ENCODE measurements around the gene APEH.
A peak's percentile ranks its signal among the peaks of the same experiment; 100 is the strongest.

Gene APEH

DNA sequence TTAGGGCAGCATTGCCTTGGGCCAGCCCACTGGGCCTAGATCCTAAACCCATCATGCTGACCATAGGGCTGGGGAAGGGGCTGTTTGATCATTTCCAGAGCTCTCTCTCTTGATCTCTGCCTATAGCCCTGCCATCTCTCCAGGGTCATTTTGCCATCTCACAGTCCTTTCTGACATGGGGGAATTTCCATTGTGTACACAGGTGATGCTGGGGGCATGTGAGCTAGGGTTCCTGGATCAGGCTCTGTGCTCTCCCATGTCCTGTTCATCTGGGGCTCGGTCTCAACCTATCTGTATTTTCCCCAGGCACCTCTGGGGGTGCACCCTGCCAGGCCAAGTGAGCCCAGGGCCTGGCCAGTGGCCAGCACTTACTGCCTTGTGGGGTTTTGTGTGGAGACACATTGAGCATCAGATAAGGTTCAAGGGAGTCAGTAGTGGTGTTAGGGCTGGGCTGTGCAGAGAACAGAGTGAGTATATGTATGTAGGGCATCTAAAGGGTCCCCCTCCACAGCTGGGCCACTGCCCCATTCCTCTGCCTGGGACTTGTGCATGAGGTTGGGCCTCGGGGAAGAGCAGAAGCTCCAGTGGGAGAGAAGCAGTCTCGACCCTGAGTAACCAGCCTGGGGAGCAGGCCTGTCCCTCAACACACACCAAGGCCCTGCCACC is 25.7 kb upstream of the APEH start:
- intact Hi-C loops (cut with DNase I) = no loop called here
- DNase-seq = no peak

DNA sequence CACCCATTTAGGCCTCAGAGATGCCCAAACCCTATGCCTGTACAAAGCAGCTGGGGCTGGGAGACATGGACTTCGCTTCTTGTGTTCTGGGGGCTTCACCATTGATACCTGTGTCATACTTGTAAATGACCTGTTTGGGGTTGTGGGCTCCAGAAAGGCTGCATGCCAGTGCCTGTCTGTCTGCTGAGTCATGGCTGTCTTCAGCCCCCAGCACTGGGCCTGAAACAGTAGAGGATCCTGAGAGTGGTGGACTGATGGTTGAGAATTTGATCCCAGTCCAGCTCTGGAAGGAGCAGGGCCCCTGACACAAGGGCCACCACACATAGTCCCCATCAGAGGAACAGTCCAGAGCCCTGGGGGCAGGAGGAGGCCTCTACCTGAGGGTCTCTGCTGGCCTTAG is 24.6 kb upstream of the APEH start:
- intact Hi-C loops (cut with DNase I) = no loop called here
- no peak for DNase-seq

DNA sequence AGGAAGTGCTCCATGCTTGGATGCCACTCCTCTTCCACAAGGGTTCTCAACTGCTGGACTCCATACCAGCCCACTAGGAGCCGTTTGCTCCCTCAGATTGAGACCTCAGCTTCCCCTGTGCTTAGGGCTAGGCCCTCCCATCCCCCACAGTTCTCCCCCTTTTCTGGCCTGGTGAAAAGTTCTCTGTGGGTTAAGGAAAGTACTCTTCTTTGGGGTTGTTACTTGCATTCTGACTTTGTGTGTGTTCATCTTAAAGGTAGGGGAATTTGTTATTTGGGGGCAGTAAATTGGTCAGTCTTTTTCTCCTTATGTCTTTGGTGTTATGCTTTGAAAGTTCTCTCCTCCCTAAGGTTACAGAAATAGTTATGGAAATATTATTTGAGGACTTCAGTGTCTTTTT is 24.0 kb upstream of the APEH start:
- no peak for DNase-seq
- intact Hi-C loops (cut with DNase I) = no loop called here

DNA sequence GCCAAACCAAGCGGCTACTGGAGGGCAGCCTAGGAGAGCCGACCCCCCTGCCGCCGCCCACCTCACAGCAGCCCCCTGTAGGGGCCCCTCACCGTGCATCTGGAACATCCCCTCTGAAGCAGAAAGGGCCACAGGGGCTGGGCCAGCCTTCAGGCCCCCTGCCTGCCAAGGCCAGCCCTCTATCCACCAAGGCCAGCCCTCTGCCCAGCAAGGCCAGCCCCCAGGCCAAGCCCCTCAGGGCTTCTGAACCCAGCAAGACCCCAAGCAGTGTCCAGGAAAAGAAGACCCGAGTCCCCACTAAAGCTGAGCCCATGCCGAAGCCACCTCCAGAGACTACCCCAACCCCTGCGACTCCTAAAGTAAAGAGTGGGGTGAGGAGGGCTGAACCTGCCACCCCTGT is 23.5 kb upstream of the APEH start:
- intact Hi-C loops (cut with DNase I) = no loop called here
- no peak for DNase-seq

DNA sequence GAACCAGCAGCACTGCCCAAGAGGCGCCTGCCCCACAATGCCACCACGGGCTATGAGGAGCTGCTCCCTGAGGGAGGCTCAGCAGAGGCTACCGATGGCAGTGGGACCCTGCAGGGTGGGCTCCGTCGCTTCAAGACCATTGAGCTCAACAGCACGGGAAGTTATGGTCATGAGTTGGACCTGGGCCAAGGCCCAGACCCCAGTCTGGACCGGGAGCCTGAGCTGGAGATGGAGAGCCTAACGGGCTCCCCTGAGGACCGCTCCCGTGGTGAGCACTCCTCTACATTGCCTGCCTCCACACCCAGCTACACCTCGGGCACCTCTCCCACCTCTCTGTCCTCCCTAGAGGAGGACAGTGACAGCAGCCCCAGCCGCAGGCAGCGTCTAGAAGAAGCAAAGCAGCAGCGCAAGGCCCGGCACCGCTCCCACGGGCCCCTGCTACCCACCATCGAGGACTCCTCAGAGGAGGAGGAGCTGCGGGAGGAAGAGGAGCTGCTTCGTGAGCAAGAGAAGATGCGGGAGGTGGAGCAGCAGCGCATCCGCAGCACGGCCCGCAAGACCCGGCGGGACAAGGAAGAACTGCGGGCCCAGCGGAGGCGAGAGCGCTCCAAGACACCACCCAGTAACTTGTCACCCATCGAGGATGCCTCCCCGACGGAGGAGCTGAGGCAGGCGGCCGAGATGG is 21.8 kb upstream of the APEH start:
- DNase-seq = no peak
- intact Hi-C loops (cut with DNase I) = no loop called here

DNA sequence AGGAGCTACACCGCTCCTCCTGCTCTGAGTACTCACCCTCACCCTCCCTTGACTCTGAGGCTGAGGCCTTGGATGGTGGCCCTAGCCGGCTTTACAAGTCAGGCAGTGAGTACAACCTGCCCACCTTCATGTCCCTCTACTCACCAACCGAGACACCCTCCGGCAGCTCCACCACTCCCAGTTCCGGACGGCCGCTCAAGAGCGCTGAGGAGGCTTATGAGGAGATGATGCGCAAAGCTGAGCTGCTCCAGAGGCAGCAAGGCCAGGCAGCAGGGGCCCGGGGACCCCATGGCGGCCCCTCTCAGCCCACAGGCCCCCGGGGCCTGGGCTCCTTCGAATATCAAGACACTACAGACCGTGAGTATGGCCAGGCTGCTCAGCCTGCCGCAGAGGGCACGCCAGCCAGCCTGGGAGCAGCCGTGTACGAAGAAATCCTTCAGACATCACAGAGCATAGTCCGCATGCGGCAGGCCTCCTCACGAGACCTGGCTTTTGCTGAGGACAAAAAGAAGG is 21.2 kb upstream of the APEH start:
- no peak for DNase-seq
- intact Hi-C loops (cut with DNase I) = no loop called here

DNA sequence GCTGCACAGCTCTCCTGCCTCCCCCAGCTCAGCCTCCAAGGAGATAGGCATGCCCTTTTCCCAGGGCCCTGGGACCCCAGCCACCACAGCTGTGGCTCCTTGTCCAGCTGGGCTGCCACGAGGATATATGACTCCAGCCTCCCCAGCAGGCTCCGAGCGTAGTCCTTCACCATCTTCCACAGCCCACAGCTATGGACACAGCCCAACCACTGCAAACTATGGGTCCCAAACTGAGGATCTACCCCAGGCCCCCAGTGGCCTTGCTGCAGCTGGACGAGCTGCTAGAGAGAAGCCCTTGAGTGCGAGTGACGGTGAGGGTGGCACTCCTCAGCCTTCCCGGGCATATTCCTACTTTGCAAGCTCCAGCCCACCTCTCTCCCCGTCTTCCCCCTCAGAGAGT is 20.5 kb upstream of the APEH start:
- intact Hi-C loops (cut with DNase I) = no loop called here

DNA sequence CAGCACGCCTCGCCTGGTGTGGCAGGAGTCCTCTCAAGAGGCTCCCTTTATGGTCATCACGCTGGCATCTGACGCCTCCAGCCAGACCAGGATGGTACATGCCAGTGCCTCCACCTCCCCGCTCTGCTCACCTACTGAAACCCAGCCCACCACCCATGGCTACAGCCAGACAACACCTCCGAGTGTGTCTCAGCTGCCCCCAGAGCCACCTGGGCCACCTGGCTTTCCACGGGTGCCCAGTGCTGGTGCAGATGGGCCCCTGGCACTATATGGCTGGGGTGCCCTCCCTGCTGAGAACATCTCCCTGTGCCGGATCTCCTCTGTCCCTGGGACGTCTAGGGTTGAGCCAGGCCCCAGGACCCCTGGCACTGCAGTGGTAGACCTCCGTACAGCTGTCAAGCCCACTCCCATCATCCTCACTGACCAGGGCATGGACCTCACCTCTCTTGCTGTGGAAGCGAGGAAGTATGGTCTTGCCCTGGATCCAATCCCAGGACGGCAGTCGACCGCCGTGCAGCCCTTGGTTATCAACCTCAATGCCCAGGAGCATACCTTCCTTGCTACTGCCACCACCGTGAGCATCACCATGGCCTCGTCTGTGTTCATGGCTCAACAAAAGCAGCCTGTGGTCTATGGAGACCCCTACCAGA is 19.9 kb upstream of the APEH start:
- intact Hi-C loops (cut with DNase I) = no loop called here
- no peak for DNase-seq

More for the DNA sequence above, 20.5 kb upstream of the APEH start:
- no peak for DNase-seq

DNA sequence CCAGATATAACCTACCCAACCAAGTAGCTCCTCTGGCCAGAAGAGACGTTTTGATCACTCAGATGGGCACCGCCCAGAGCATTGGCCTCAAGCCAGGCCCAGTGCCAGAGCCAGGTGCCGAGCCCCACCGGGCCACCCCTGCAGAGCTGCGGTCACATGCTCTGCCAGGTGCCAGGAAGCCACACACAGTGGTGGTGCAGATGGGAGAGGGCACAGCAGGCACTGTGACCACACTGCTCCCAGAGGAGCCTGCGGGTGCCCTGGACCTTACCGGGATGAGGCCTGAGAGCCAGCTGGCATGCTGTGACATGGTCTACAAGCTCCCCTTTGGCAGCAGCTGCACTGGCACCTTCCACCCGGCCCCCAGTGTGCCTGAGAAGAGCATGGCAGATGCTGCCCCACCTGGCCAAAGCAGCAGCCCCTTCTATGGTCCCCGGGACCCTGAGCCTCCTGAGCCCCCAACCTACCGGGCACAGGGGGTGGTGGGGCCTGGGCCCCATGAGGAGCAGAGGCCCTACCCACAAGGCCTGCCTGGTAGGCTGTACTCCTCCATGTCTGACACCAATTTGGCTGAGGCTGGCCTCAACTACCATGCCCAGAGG is 19.1 kb upstream of the APEH start:
- intact Hi-C loops (cut with DNase I) = no loop called here
- DNase-seq = no peak

DNA sequence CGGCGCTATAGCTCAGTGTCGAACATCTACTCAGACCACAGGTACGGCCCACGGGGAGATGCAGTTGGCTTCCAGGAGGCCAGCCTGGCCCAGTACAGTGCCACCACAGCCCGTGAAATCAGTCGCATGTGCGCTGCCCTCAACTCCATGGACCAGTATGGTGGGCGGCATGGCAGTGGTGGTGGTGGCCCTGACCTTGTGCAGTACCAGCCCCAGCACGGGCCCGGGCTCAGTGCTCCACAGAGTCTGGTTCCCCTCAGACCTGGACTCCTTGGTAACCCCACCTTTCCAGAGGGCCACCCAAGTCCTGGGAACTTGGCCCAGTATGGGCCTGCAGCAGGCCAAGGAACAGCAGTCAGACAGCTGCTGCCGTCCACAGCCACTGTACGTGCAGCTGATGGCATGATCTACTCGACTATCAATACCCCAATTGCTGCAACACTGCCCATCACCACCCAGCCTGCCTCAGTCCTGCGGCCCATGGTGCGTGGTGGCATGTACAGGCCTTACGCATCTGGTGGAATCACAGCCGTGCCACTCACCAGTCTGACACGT is 18.3 kb upstream of the APEH start:
- intact Hi-C loops (cut with DNase I) = no loop called here
- DNase-seq = no peak

DNA sequence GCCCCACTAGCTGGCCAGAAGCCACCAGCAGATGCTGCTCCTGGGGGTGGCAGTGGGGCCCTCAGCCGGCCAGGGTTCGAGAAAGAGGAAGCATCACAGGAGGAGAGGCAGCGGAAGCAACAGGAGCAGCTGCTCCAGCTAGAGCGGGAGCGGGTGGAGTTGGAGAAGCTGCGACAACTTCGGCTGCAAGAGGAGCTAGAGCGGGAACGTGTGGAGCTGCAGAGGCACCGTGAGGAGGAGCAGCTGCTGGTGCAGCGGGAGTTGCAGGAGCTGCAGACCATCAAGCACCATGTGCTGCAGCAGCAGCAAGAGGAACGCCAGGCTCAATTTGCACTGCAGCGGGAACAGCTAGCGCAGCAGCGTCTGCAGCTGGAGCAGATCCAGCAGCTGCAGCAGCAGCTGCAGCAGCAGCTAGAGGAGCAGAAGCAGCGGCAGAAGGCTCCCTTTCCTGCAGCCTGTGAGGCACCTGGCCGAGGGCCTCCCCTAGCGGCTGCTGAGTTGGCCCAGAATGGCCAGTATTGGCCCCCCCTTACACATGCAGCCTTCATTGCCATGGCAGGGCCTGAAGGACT is 17.5 kb upstream of the APEH start:
- intact Hi-C loops (cut with DNase I) = no loop called here
- peak in 31 of 42 donors; percentile 20 to 76 (median 51) for DNase-seq

DNA sequence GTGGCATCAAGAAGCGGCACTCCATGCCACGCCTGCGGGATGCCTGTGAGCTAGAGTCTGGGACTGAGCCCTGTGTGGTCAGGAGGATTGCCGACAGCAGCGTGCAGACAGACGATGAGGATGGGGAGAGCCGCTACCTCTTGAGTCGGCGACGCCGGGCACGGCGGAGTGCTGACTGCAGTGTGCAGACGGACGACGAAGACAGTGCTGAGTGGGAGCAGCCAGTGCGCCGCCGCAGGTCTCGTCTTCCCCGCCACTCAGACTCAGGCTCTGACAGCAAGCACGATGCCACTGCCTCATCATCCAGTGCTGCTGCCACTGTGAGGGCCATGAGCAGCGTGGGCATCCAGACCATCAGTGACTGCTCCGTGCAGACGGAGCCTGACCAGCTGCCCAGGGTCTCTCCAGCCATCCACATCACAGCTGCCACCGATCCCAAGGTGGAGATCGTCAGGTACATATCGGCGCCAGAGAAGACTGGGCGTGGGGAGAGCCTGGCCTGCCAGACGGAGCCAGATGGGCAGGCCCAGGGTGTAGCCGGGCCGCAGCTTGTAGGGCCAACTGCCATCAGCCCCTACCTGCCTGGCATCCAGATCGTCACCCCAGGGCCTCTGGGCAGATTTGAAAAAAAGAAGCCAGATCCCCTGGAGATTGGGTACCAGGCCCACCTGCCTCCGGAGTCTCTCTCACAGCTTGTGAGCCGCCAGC is 16.8 kb upstream of the APEH start:
- intact Hi-C loops (cut with DNase I) = no loop called here
- DNase-seq = peak in 34 of 42 donors; percentile 25 to 76 (median 54)

DNA sequence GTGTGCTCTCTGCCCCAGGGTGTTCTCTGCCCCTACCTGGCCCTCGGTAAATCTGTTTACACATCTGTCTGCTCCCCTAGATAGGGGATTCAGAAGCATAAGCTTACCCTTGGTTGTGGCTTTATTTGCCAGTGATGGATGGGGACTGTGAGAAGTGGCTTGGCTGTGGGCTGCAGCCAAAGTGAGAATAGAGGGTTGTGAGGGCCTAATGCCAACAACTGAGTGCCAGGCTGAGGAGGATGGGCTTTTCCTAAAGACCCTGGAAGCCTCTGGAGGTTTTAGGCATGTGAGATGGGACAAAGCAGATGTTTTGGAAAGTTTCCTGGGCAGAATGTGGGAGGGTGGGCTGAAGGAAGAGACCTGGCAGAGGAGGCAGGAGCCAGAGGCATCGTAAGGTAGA is 15.4 kb upstream of the APEH start:
- no peak for DNase-seq

DNA sequence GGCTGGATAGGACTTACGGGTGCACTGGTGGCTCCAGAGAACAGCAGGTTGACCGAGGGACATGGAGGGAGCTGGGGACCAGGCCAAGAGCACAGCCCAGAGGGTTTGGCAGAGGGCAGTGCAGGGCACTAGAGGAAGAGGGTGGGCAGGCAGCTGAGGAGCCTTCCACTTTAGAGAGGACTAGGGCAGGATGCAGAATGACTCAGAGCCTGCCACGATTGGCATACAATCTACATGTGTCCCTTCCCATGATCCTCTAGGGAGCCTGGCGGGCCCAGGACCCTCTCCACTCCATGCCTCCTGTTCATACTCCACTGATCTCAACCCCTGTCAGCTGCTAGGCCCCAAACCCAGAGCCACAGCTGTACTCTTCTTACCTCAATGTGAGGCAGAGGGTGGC is 14.4 kb upstream of the APEH start:
- intact Hi-C loops (cut with DNase I) = no loop called here
- no peak for DNase-seq

More for the DNA sequence above, 15.4 kb upstream of the APEH start:
- intact Hi-C loops (cut with DNase I) = no loop called here

DNA sequence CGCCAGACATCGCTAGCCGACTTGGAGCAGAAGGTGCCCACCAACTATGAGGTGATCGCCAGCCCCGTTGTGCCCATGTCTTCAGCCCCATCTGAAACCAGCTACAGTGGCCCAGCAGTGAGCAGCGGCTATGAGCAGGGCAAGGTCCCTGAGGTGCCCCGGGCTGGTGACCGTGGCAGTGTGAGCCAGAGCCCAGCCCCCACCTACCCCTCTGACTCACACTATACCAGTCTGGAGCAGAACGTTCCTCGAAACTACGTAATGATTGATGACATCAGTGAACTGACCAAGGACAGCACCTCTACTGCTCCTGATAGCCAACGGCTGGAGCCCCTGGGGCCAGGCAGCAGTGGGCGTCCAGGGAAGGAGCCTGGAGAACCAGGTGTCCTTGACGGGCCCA is 12.9 kb upstream of the APEH start:
- DNase-seq = no peak

DNA sequence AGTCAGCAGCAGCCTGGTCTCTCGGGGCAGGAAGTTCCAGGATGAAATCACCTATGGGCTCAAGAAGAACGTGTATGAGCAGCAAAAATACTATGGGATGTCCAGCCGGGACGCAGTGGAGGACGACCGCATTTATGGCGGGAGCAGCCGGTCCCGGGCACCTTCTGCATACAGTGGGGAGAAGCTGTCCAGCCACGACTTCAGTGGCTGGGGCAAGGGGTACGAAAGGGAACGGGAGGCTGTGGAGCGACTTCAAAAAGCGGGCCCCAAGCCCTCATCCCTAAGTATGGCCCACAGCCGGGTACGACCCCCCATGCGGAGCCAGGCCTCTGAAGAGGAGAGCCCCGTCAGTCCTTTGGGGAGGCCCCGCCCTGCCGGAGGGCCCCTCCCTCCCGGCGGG is 12.1 kb upstream of the APEH start:
- DNase-seq = no peak
- intact Hi-C loops (cut with DNase I) = no loop called here

More for the DNA sequence above, 12.9 kb upstream of the APEH start:
- intact Hi-C loops (cut with DNase I) = no loop called here

DNA sequence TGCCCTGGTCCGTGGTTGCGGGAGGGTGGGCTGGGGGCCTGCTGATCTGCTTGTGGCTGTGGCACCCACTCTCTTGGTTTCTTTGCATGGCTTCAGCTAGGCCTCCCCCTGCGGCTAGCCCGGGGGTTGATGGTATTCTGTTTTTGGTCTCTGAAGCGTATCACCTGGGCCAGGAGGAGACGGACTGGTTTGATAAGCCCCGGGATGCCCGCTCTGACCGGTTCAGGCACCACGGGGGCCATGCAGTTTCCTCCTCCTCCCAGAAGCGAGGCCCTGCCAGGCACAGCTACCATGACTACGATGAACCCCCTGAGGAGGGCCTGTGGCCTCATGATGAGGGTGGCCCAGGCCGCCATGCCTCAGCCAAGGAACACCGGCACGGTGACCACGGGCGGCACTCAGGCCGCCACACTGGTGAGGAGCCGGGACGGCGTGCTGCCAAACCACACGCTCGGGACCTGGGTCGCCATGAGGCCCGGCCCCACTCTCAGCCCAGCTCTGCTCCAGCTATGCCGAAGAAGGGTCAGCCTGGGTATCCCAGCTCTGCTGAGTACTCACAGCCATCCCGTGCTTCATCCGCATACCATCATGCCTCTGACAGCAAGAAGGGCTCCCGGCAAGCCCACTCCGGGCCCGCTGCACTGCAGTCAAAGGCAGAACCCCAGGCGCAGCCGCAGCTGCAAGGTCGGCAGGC is 11.3 kb upstream of the APEH start:
- intact Hi-C loops (cut with DNase I) = no loop called here
- no peak for DNase-seq

DNA sequence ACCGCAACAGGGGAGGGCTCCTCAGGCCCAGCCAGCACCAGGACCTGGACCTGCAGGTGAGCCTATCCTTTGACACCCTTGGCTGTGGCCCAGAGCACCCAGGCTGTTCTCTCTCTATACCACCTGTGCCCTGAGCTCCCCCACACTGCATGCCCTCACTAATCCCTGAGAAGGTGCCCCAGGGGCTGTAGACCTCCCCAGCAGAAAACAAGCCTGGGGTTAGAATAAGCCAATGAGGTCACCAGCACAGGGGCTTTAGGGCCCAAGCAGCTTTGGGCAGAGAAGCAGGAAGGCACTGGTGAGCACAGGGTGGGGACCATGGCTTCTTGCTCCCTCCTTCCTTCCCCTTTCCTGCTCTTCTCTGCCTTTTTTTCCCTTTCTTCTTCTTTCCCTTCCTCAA is 10.3 kb upstream of the APEH start:
- intact Hi-C loops (cut with DNase I) = no loop called here
- no peak for DNase-seq

All from head of caudate nucleus (tissue), 42 donors.